Limb (tissue), 2 donors: ENCODE measurements around the gene CGB7.
A peak's percentile ranks its signal among the peaks of the same experiment; 100 is the strongest.
"Not testable (repeated sequence)": the region's sequence is repeated elsewhere in the genome, so short reads cannot be mapped to it uniquely, and the experiment has no call there.

Experiments
- DNase-seq, 2 donors: peaks; one replicate each; pipeline ENCODE4 v3.0.0-alpha.2; 2016; ENCODE audit errors: extremely low spot score in 2 of 2

Gene CGB7

GRCh38 chr19:49057636-49058234, at the start of gene CGB7:
Gene CGB7 (minus strand): TSS chr19:49057749. CDS start chr19:49055375, 2,374 bp downstream.
- peak; percentile 26 to 61 for DNase-seq

GRCh38 chr19:49106648-49107135, 49.1 kb upstream of the CGB7 start:
- peak in 1 of 2 donors; percentile 68 for DNase-seq

GRCh38 chr19:49104229-49104864, 46.8 kb upstream of the CGB7 start:
- peak in 1 of 2 donors; percentile 69 for DNase-seq

- no peak for DNase-seq
Observed at GRCh38 chr19:49103331-49104085, 46.0 kb upstream of the CGB7 start.

- DNase-seq, result no peak
Observed at GRCh38 chr19:49102303-49102702, 44.8 kb upstream of the CGB7 start.

GRCh38 chr19:49101160-49101559, 43.6 kb upstream of the CGB7 start:
- DNase-seq, result no peak

GRCh38 chr19:49098795-49099194, 41.2 kb upstream of the CGB7 start:
- DNase-seq, result no peak

- DNase-seq, result peak; percentile 70 to 80
Observed at GRCh38 chr19:49097453-49098288, 40.1 kb upstream of the CGB7 start.

- DNase-seq, result no peak
Observed at GRCh38 chr19:49094505-49095482, 37.2 kb upstream of the CGB7 start.

GRCh38 chr19:49092686-49093085, 35.1 kb upstream of the CGB7 start:
- DNase-seq, result no peak

GRCh38 chr19:49091391-49092038, 34.0 kb upstream of the CGB7 start:
- no peak for DNase-seq

- no peak for DNase-seq
Observed at GRCh38 chr19:49086296-49086695, 28.7 kb upstream of the CGB7 start.

GRCh38 chr19:49085868-49086232, 28.3 kb upstream of the CGB7 start:
- no peak for DNase-seq

- DNase-seq, result peak; percentile 100
Observed at GRCh38 chr19:49085020-49085867, 27.7 kb upstream of the CGB7 start, which contains the start of gene SNRNP70. Gene SNRNP70 (plus strand): TSS chr19:49085451. CDS start chr19:49086415, 964 bp downstream.

- DNase-seq, result no peak
Observed at GRCh38 chr19:49084206-49085019, 26.9 kb upstream of the CGB7 start.

- DNase-seq, result no peak
Observed at GRCh38 chr19:49081273-49081672, 23.7 kb upstream of the CGB7 start.

GRCh38 chr19:49080392-49080791, 22.8 kb upstream of the CGB7 start:
- DNase-seq, result no peak

GRCh38 chr19:49074869-49075268, 17.3 kb upstream of the CGB7 start:
- not testable (repeated sequence) for DNase-seq
